H1 (cell line): ENCODE data around the gene SLC19A1. TPM values are rescaled to one million over a fixed set of nuclear protein-coding genes. Genes with fewer than 3 reads are reported as not detected.

Experiments used
- CTCF ChIA-PET: fragments of 300-600 bp; sonication (Branson Sonifier 250); formaldehyde crosslinking; loops from one replicate; lab custom pipeline; 2021; ENCODE audit not compliant: partially characterized antibody; lab: Charles Lee
- POLR2A ChIA-PET: fragments of 300-600 bp; sonication (Branson Sonifier 250); formaldehyde crosslinking; loops from one replicate; lab custom pipeline; 2021; ENCODE audit warnings: inconsistent platforms; ENCODE audit not compliant: partially characterized antibody; lab: Charles Lee
- DNase-seq, 2 experiments: peaks; one replicate each; pipeline versions ENCODE4 v3.0.0 to v3.0.0-alpha.2; 2010 to 2022; ENCODE audit warnings: low spot score in 2 of 2, low read depth in 1 of 2, mixed read lengths in 1 of 2
- FAIRE-seq: peaks from 2 replicates; lab custom pipeline; 2011; peaks lifted over from hg19 to GRCh38; lab: Jason Lieb, UNC
- H2AFZ ChIP-seq: 2 replicates; pipeline ENCODE4 v1.8.1; 2012; ENCODE audit warnings: low read length, inconsistent platforms
- H2AK5ac ChIP-seq: 2 replicates; pipeline ENCODE4 v1.6.1; 2013; ENCODE audit warnings: low read depth, low read length
- H2BK120ac ChIP-seq: replicated peaks from 2 replicates; pipeline ENCODE3; 2013; ENCODE audit warnings: low read depth, low read length, inconsistent platforms
- H2BK12ac ChIP-seq: 2 replicates; pipeline ENCODE4 v1.6.1; 2013; ENCODE audit warnings: low read depth, low read length
- H2BK15ac ChIP-seq: 2 replicates; pipeline ENCODE4 v1.6.1; 2013; ENCODE audit warnings: low read length
- H2BK20ac ChIP-seq: 2 replicates; pipeline ENCODE4 v1.6.1; 2013; ENCODE audit warnings: low read length
- H2BK5ac ChIP-seq: 2 replicates; pipeline ENCODE4 v1.6.1; 2013; ENCODE audit warnings: low read depth, low read length
- H3K14ac ChIP-seq: 2 replicates; pipeline ENCODE4 v1.6.1; 2013; ENCODE audit warnings: inconsistent platforms; ENCODE audit not compliant: insufficient read length
- H3K18ac ChIP-seq: 2 replicates; pipeline ENCODE4 v1.6.1; 2013; ENCODE audit warnings: low read length; ENCODE audit errors: extremely low read depth
- H3K23ac ChIP-seq: 2 replicates; pipeline ENCODE4 v1.6.1; 2013; ENCODE audit warnings: inconsistent platforms; ENCODE audit not compliant: insufficient read length
- H3K23me2 ChIP-seq: 2 replicates; pipeline ENCODE4 v1.6.1; 2013; ENCODE audit warnings: low read depth, low read length
- H3K27ac ChIP-seq: 2 replicates; pipeline ENCODE4 v1.6.1; 2011; ENCODE audit warnings: low read depth, low read length, inconsistent platforms
- H3K27me3 ChIP-seq, 4 experiments: replicated peaks in 1 of 4; 1 replicate in 1 of 4; 2 replicates in 3 of 4; pipeline versions ENCODE4 v1.6.1 to v1.8.1; 2011 to 2013; ENCODE audit warnings: low read length in 3 of 4, mild to moderate bottlenecking in 3 of 4, inconsistent platforms in 2 of 4, mixed read lengths in 2 of 4, moderate library complexity in 1 of 4; ENCODE audit not compliant: control insufficient read depth in 3 of 4, insufficient read depth in 3 of 4; ENCODE audit errors: extremely low read depth in 1 of 4
- H3K36me3 ChIP-seq, 4 experiments: 2 replicates each; pipeline versions ENCODE4 v1.6.1 to v1.8.1; 2011 to 2013; ENCODE audit warnings: mild to moderate bottlenecking in 4 of 4, low read length in 3 of 4, moderate library complexity in 2 of 4, control low read depth in 1 of 4, inconsistent platforms in 1 of 4; ENCODE audit not compliant: insufficient read depth in 4 of 4, control insufficient read depth in 2 of 4
- H3K4ac ChIP-seq: replicated peaks from 2 replicates; pipeline ENCODE3; 2013; ENCODE audit warnings: low read length, low read depth, mixed read lengths, inconsistent platforms; ENCODE audit not compliant: insufficient read length
- H3K4me1 ChIP-seq, 4 experiments: replicated peaks in 1 of 4; 1 replicate in 1 of 4; 2 replicates in 3 of 4; pipeline versions ENCODE4 v1.6.1 to v1.8.1; 2011 to 2013; ENCODE audit warnings: low read length in 3 of 4, inconsistent platforms in 2 of 4, mixed read lengths in 1 of 4; ENCODE audit not compliant: insufficient read depth in 4 of 4, control insufficient read depth in 3 of 4
- H3K4me2 ChIP-seq, 2 experiments: 2 replicates each; pipeline versions ENCODE4 v1.6.1 to v1.8.1; 2011 to 2013; ENCODE audit warnings: low read depth in 2 of 2, low read length in 2 of 2, control low read depth in 1 of 2, inconsistent platforms in 1 of 2, mild to moderate bottlenecking in 1 of 2; ENCODE audit not compliant: insufficient read depth in 1 of 2
- H3K4me3 ChIP-seq, 4 experiments: fragments of 200-600, 300-600 bp in 1 of 4; sonication (generic), shearing (Covaris generic), sonication (Bioruptor Twin) in 1 of 4; 2 replicates each; pipeline versions ENCODE4 v1.5.1 to v1.8.1; 2011 to 2016; ENCODE audit warnings: low read length in 4 of 4, low read depth in 3 of 4, control low read depth in 2 of 4, inconsistent platforms in 2 of 4, mild to moderate bottlenecking in 2 of 4, mixed read lengths in 1 of 4, moderate library complexity in 1 of 4; ENCODE audit not compliant: insufficient read depth in 2 of 4; ENCODE audit errors: extremely low read depth in 1 of 4
- H3K56ac ChIP-seq: replicated peaks from 2 replicates; pipeline ENCODE3; 2013; ENCODE audit warnings: low read depth, mild to moderate bottlenecking, mixed read lengths, low read length, inconsistent platforms; ENCODE audit not compliant: insufficient read length
- H3K79me1 ChIP-seq: 2 replicates; pipeline ENCODE4 v1.6.1; 2013; ENCODE audit warnings: low read depth, low read length, control low read depth
- H3K79me2 ChIP-seq, 2 experiments: 2 replicates each; pipeline versions ENCODE4 v1.6.1 to v1.8.1; 2012 to 2013; ENCODE audit warnings: low read length in 2 of 2, mild to moderate bottlenecking in 2 of 2, inconsistent platforms in 1 of 2; ENCODE audit not compliant: insufficient read depth in 2 of 2, control insufficient read depth in 1 of 2
- H3K9ac ChIP-seq, 4 experiments: replicated peaks in 1 of 4; 1 replicate in 1 of 4; 2 replicates in 3 of 4; pipeline versions ENCODE4 v1.6.1 to v1.8.1; 2011 to 2013; ENCODE audit warnings: low read depth in 3 of 4, low read length in 3 of 4, control low read depth in 2 of 4, mild to moderate bottlenecking in 2 of 4, moderate library complexity in 2 of 4, inconsistent platforms in 1 of 4; ENCODE audit errors: extremely low read depth in 1 of 4
- H3K9me3 ChIP-seq, 2 experiments: 2 replicates each; pipeline versions ENCODE4 v1.6.1 to v1.8.1; 2012 to 2013; ENCODE audit warnings: mild to moderate bottlenecking in 2 of 2, moderate library complexity in 2 of 2, control low read depth in 1 of 2, inconsistent platforms in 1 of 2, low read depth in 1 of 2, low read length in 1 of 2, mixed read lengths in 1 of 2; ENCODE audit not compliant: insufficient read depth in 2 of 2
- H4K20me1 ChIP-seq, 2 experiments: replicated peaks in 1 of 2; 2 replicates each; pipeline versions ENCODE3 to v1.8.1; 2011 to 2013; ENCODE audit warnings: inconsistent platforms in 2 of 2, low read length in 2 of 2, mild to moderate bottlenecking in 1 of 2; ENCODE audit not compliant: insufficient read depth in 2 of 2, control insufficient read depth in 1 of 2
- H4K5ac ChIP-seq: 2 replicates; pipeline ENCODE4 v1.6.1; 2013; ENCODE audit warnings: low read length, low read depth, mixed read lengths, inconsistent platforms; ENCODE audit not compliant: insufficient read length
- H4K8ac ChIP-seq: 2 replicates; pipeline ENCODE4 v1.8.0; 2013; ENCODE audit warnings: mild to moderate bottlenecking, moderate library complexity, low read length, inconsistent platforms; ENCODE audit not compliant: insufficient read depth; ENCODE audit errors: extremely low read depth
- H4K91ac ChIP-seq: replicated peaks from 2 replicates; pipeline ENCODE3; 2013; ENCODE audit warnings: low read length, mixed read lengths, inconsistent platforms; ENCODE audit not compliant: insufficient read length
- FOSL1 ChIP-seq: IDR thresholded peaks from 2 replicates; pipeline ENCODE4 v1.6.1; 2011; ENCODE audit warnings: mild to moderate bottlenecking, low read depth, low read length, moderate library complexity; ENCODE audit not compliant: insufficient read depth
- GABPA ChIP-seq: IDR thresholded peaks from 2 replicates; pipeline ENCODE4 v1.6.1; 2011; ENCODE audit warnings: mild to moderate bottlenecking, low read length, moderate library complexity, borderline replicate concordance; ENCODE audit not compliant: insufficient read depth
- SAP30 ChIP-seq: fragments of 300-600 bp; sonication (generic); IDR thresholded peaks from 2 replicates; pipeline ENCODE4 v1.7.1; 2012; ENCODE audit warnings: low read length, moderate library complexity, mild to moderate bottlenecking, inconsistent platforms; ENCODE audit not compliant: insufficient read depth, insufficient replicate concordance
- WGBS, 2 experiments: shearing (Covaris generic) in 1 of 2; methylation state at CpG; one replicate each; pipeline versions ENCODE4 v1.1.6 to v1.1.7; 2013 to 2015; ENCODE audit warnings: low lambda C conversion rate in 2 of 2, mixed read lengths in 2 of 2, inconsistent platforms in 1 of 2, low coverage in 1 of 2, missing lambda C conversion rate in 1 of 2; ENCODE audit not compliant: insufficient replicate concordance in 2 of 2, insufficient coverage in 1 of 2, insufficient read length in 1 of 2; ENCODE audit errors: extremely low coverage in 1 of 2, missing lambda C conversion rate in 1 of 2; 5-methylcytosine and 5-hydroxymethylcytosine counted together
- polyA plus RNA-seq, 7 experiments: library from polyadenylated mRNA; depleted of rRNA in 3 of 7; stranded (reverse) in 5 of 7; unstranded in 2 of 7; fragments of >200 nt in 5 of 7; fragments of 200-250 nt in 2 of 7; gene quantifications; 1 replicate in 5 of 7; 2 replicates in 1 of 7; 4 replicates in 1 of 7; pipeline versions ENCODE4 v1.2.1 to v1.2.3, GENCODE V29; 2011 to 2013; ENCODE audit warnings: missing spikeins in 2 of 7, mixed read lengths in 2 of 7
- total RNA-seq: library from RNA; stranded (reverse); fragmentation: NEBNext Ultra II Directional; extraction: Animal tissue kit (Norgen Biotek cat#: 25700); gene quantifications from 2 replicates; pipeline ENCODE4 v1.2.1, GENCODE V29; 2021

SLC19A1 gene
- total and polyA plus RNA-seq, 2 of the 8 experiments (the other 6 are each of a cell fraction or from before 2014, with no cell fraction given), result 31.6 to 43.8 TPM

- no peak overlapping the region for H3K23ac ChIP-seq
- H3K4me2 ChIP-seq, result no peak overlapping the region
- H2BK5ac ChIP-seq, result no peak overlapping the region; the same call in 1 of the 2 replicates
- H3K56ac ChIP-seq, result no peak overlapping the region
- no peak overlapping the region for H4K91ac ChIP-seq
- no peaks in the 10 kb centered on the region; a peak in 2 of 7 replicates for H3K27me3 ChIP-seq
- no peak overlapping the region for H3K9ac ChIP-seq
- 95% methylated on average over 13 of the region's 13 CpGs; no CpG with 5 or more reads in 1 of the 2 experiments for WGBS, 2 experiments
- H3K4me3 ChIP-seq, result no peak overlapping the region
- H3K18ac ChIP-seq, result no peak overlapping the region; the same call in 1 of the 2 replicates
- H2BK20ac ChIP-seq, result no peak overlapping the region
- no peak overlapping the region for H4K5ac ChIP-seq
- TF ChIP-seq SAP30 (no peak), GABPA (no peak), FOSL1 (no peak)
- H3K79me2 ChIP-seq, result no peaks in the 10 kb centered on the region
- H3K23me2 ChIP-seq, result no peaks in the 10 kb centered on the region
- DNase-seq (no peak), FAIRE-seq (no peak)
- H2BK120ac ChIP-seq, result no peak overlapping the region
- no peak overlapping the region for H3K14ac ChIP-seq
- H2BK12ac ChIP-seq, result no peak overlapping the region
- no peaks in the 10 kb centered on the region for H4K20me1 ChIP-seq
- H2AFZ ChIP-seq, result no peak overlapping the region
- H3K9me3 ChIP-seq, result peaks cover 15 to 26% of the 10 kb centered on the region in 2 experiments
- CTCF ChIA-PET, result interaction anchor here (0.7 to 2.4 kb wide), 2 partner anchors 16 to 17 kb away, joined by 4 to 8 read pairs; no protein-coding TSS in a partner anchor
- H3K27ac ChIP-seq, result no peak overlapping the region
- no peak overlapping the region for H2BK15ac ChIP-seq
- no peak overlapping the region for H3K4ac ChIP-seq
- H3K36me3 ChIP-seq, result no peaks in the 10 kb centered on the region
- no peak overlapping the region for H2AK5ac ChIP-seq
- H4K8ac ChIP-seq, result peak overlapping the region; percentile 3; the same call in 1 of the 2 replicates
- peaks cover 0 to 6% (median 0%) of the 10 kb centered on the region in 4 experiments; a peak in 2 of 7 replicates for H3K4me1 ChIP-seq
- POLR2A ChIA-PET, result no interaction called here
- no peaks in the 10 kb centered on the region for H3K79me1 ChIP-seq
Observed at GRCh38 chr21:45581322-45581712, 39.1 kb upstream of the SLC19A1 start.
